HEK293 (cell line): ENCODE measurements around the gene KCNS1.

ENCODE experiments used
- CTCF ChIA-PET: fragments of 350-600 bp; formaldehyde crosslinking; extraction: SDS; loops from one replicate; lab custom pipeline; 2021; ENCODE audit warnings: antibody characterized with exemption; lab: Yijun Ruan, JAX
- POLR2A ChIA-PET: fragments of 300-600 bp; formaldehyde crosslinking; extraction: SDS; loops from one replicate; lab custom pipeline; 2020; ENCODE audit warnings: antibody characterized with exemption, inconsistent platforms; lab: Yijun Ruan, JAX
- H3K27ac ChIP-seq: fragments of 200-500 bp; sonication (Bioruptor generic); 2 replicates; pipeline ENCODE4 v1.5.1; 2014; ENCODE audit warnings: low read depth, low read length, control low read depth, inconsistent platforms; ENCODE audit errors: extremely low read depth
- H3K36me3 ChIP-seq, 2 experiments: fragments of 200-500 bp in 1 of 2; sonication (Bioruptor generic) in 1 of 2; 1 replicate in 1 of 2; 2 replicates in 1 of 2; pipeline ENCODE4 v1.5.1; 2014 to 2017; ENCODE audit warnings: inconsistent platforms in 2 of 2, low read length in 2 of 2; ENCODE audit not compliant: control insufficient read depth in 2 of 2, insufficient read depth in 1 of 2
- H3K4me1 ChIP-seq: fragments of 200-500 bp; sonication (Bioruptor generic); 2 replicates; pipeline ENCODE4 v1.5.1; 2014; ENCODE audit warnings: mild to moderate bottlenecking, low read length, inconsistent platforms; ENCODE audit not compliant: control insufficient read depth, insufficient read depth
- H3K4me3 ChIP-seq: 2 replicates; pipeline ENCODE4 v1.5.1; 2011; ENCODE audit warnings: low read depth, mild to moderate bottlenecking, control low read depth, low read length, moderate library complexity
- H3K9me3 ChIP-seq: fragments of 200-500 bp; sonication (Bioruptor generic); 2 replicates; pipeline ENCODE4 v1.5.1; 2014; ENCODE audit warnings: low read depth, low read length, inconsistent platforms; ENCODE audit not compliant: control insufficient read depth, insufficient read depth
- GLI2 ChIP-seq: fragments of 450-650 bp; formaldehyde crosslinking; IDR thresholded peaks from 2 replicates; pipeline ENCODE4; 2017; ENCODE audit warnings: missing biosample characterization, missing genetic modification characterization, low read depth, borderline replicate concordance
- MYNN ChIP-seq: fragments of 450-650 bp; formaldehyde crosslinking; IDR thresholded peaks from 2 replicates; pipeline ENCODE4 v1.5.1; 2016; ENCODE audit warnings: missing biosample characterization, missing genetic modification characterization, borderline replicate concordance
- ZBTB17 ChIP-seq: fragments of 450-650 bp; formaldehyde crosslinking; IDR thresholded peaks from 2 replicates; pipeline ENCODE4 v1.5.1; 2016; ENCODE audit warnings: missing biosample characterization, missing genetic modification characterization
- ZFP69B ChIP-seq: fragments of 450-650 bp; formaldehyde crosslinking; IDR thresholded peaks from 2 replicates; pipeline ENCODE4 v1.5.1; 2016; ENCODE audit warnings: missing biosample characterization, missing genetic modification characterization
- ZNF132 ChIP-seq: fragments of 450-650 bp; formaldehyde crosslinking; IDR thresholded peaks from 2 replicates; pipeline ENCODE4 v1.5.1; 2017; ENCODE audit warnings: missing biosample characterization, missing genetic modification characterization, borderline replicate concordance
- ZNF174 ChIP-seq: fragments of 450-650 bp; formaldehyde crosslinking; IDR thresholded peaks from 2 replicates; pipeline ENCODE4 v1.5.0; 2017; ENCODE audit warnings: missing biosample characterization, mild to moderate bottlenecking, missing genetic modification characterization
- ZNF211 ChIP-seq: fragments of 450-650 bp; formaldehyde crosslinking; IDR thresholded peaks from 2 replicates; pipeline ENCODE4 v1.5.1; 2016; ENCODE audit warnings: low read depth, missing biosample characterization, missing genetic modification characterization
- ZNF248 ChIP-seq: fragments of 450-650 bp; formaldehyde crosslinking; IDR thresholded peaks from 2 replicates; pipeline ENCODE4 v1.5.1; 2017; ENCODE audit warnings: missing biosample characterization, missing genetic modification characterization
- ZNF302 ChIP-seq: fragments of 450-650 bp; formaldehyde crosslinking; IDR thresholded peaks from 2 replicates; pipeline ENCODE4 v1.5.1; 2016; ENCODE audit warnings: missing biosample characterization, missing genetic modification characterization, low read depth
- ZNF423 ChIP-seq: fragments of 450-650 bp; formaldehyde crosslinking; IDR thresholded peaks from 2 replicates; pipeline ENCODE4 v1.5.1; 2016; ENCODE audit warnings: missing biosample characterization, missing genetic modification characterization
- ZNF544 ChIP-seq: fragments of 450-650 bp; formaldehyde crosslinking; IDR thresholded peaks from 2 replicates; pipeline ENCODE4 v1.5.0; 2017; ENCODE audit warnings: missing biosample characterization, missing genetic modification characterization
- ZNF555 ChIP-seq: fragments of 450-650 bp; formaldehyde crosslinking; conservative IDR thresholded peaks from 2 replicates; pipeline ENCODE4 v1.5.1; 2017; ENCODE audit warnings: missing biosample characterization, mild to moderate bottlenecking, missing genetic modification characterization, inconsistent platforms
- ZNF585B ChIP-seq: fragments of 450-650 bp; formaldehyde crosslinking; IDR thresholded peaks from 2 replicates; pipeline ENCODE4 v1.5.1; 2016; ENCODE audit warnings: missing biosample characterization, missing genetic modification characterization
- ZNF624 ChIP-seq: fragments of 450-650 bp; formaldehyde crosslinking; IDR thresholded peaks from 2 replicates; pipeline ENCODE4 v1.5.1; 2017; ENCODE audit warnings: missing biosample characterization, missing genetic modification characterization
- ZNF843 ChIP-seq: fragments of 450-650 bp; formaldehyde crosslinking; IDR thresholded peaks from 2 replicates; pipeline ENCODE4 v1.5.1; 2016; ENCODE audit warnings: missing biosample characterization, missing genetic modification characterization
- TF ChIP-seq, protein P1 (sequence below): fragments of 450-650 bp; formaldehyde crosslinking; IDR thresholded peaks from 2 replicates; pipeline ENCODE4 v1.5.1; 2016; ENCODE audit warnings: missing biosample characterization, missing genetic modification characterization
- TF ChIP-seq, protein P2 (sequence below): fragments of 450-650 bp; formaldehyde crosslinking; IDR thresholded peaks from 2 replicates; pipeline ENCODE4 v1.5.1; 2016; ENCODE audit warnings: missing biosample characterization, missing genetic modification characterization, low read depth
- TF ChIP-seq, protein P3 (sequence below): fragments of 450-650 bp; formaldehyde crosslinking; IDR thresholded peaks from 2 replicates; pipeline ENCODE4 v1.5.1; 2016; ENCODE audit warnings: missing biosample characterization, missing genetic modification characterization
- TF ChIP-seq, protein P4 (sequence below): fragments of 450-650 bp; formaldehyde crosslinking; IDR thresholded peaks from 2 replicates; pipeline ENCODE4 v1.5.1; 2016; ENCODE audit warnings: missing biosample characterization, missing genetic modification characterization

Gene KCNS1

DNA sequence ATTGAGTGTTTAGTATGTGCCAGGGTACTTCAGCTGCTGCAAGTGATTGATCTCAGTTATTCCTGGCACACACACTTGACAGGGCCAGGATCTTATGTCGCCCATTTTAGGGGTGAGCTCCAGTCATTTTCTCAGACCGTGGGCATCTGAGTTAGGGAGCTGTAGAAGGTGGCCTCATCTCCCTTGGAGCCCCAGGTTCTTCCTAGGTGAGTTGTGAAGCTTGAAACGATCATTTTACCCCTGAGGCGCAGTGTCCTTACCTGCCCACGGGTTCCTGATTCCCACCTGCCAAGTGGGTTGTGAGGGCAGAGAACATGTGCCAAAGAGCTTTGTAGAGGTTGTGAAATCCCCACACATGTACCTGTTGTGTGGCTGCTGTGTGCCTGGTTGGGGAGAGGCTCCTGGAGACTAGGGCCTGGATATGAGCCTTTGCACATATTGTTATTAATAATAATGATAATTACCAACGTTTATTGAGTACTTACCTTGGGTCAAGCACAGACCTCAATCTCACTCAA, 465 bp upstream of the KCNS1 start:
- ChIA-PET POLR2A (no interaction called here), CTCF (interaction anchor here (0.6 to 1.9 kb wide), 2 partner anchors 19 to 89 kb away, joined by 8 to 9 read pairs; no protein-coding TSS in a partner anchor)
- Histone ChIP-seq H3K4me3 (no peak overlapping the region), H3K9me3 (no peaks in the 10 kb centered on the region), H3K27ac (no peak overlapping the region), H3K4me1 (no peaks in the 10 kb centered on the region), H3K36me3 (no peaks in the 10 kb centered on the region)
- TF ChIP-seq ZNF248, result no peak
- no peak for TF ChIP-seq GLI2 (tag by site-specific recombination)
- no peak for TF ChIP-seq ZNF843 (tag by site-specific recombination)
- TF ChIP-seq, protein P1, sequence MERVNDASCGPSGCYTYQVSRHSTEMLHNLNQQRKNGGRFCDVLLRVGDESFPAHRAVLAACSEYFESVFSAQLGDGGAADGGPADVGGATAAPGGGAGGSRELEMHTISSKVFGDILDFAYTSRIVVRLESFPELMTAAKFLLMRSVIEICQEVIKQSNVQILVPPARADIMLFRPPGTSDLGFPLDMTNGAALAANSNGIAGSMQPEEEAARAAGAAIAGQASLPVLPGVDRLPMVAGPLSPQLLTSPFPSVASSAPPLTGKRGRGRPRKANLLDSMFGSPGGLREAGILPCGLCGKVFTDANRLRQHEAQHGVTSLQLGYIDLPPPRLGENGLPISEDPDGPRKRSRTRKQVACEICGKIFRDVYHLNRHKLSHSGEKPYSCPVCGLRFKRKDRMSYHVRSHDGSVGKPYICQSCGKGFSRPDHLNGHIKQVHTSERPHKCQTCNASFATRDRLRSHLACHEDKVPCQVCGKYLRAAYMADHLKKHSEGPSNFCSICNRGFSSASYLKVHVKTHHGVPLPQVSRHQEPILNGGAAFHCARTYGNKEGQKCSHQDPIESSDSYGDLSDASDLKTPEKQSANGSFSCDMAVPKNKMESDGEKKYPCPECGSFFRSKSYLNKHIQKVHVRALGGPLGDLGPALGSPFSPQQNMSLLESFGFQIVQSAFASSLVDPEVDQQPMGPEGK (tag by site-specific recombination), result no peak
- TF ChIP-seq ZNF174 (tag by site-specific recombination), result no peak
- TF ChIP-seq, protein P2, sequence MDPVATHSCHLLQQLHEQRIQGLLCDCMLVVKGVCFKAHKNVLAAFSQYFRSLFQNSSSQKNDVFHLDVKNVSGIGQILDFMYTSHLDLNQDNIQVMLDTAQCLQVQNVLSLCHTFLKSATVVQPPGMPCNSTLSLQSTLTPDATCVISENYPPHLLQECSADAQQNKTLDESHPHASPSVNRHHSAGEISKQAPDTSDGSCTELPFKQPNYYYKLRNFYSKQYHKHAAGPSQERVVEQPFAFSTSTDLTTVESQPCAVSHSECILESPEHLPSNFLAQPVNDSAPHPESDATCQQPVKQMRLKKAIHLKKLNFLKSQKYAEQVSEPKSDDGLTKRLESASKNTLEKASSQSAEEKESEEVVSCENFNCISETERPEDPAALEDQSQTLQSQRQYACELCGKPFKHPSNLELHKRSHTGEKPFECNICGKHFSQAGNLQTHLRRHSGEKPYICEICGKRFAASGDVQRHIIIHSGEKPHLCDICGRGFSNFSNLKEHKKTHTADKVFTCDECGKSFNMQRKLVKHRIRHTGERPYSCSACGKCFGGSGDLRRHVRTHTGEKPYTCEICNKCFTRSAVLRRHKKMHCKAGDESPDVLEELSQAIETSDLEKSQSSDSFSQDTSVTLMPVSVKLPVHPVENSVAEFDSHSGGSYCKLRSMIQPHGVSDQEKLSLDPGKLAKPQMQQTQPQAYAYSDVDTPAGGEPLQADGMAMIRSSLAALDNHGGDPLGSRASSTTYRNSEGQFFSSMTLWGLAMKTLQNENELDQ (tag by site-specific recombination), result no peak
- no peak for TF ChIP-seq ZNF555 (tag by site-specific recombination)
- TF ChIP-seq ZNF132 (tag by site-specific recombination), result no peak
- TF ChIP-seq ZNF585B, result no peak
- TF ChIP-seq ZNF302, result no peak
- TF ChIP-seq, protein P3, sequence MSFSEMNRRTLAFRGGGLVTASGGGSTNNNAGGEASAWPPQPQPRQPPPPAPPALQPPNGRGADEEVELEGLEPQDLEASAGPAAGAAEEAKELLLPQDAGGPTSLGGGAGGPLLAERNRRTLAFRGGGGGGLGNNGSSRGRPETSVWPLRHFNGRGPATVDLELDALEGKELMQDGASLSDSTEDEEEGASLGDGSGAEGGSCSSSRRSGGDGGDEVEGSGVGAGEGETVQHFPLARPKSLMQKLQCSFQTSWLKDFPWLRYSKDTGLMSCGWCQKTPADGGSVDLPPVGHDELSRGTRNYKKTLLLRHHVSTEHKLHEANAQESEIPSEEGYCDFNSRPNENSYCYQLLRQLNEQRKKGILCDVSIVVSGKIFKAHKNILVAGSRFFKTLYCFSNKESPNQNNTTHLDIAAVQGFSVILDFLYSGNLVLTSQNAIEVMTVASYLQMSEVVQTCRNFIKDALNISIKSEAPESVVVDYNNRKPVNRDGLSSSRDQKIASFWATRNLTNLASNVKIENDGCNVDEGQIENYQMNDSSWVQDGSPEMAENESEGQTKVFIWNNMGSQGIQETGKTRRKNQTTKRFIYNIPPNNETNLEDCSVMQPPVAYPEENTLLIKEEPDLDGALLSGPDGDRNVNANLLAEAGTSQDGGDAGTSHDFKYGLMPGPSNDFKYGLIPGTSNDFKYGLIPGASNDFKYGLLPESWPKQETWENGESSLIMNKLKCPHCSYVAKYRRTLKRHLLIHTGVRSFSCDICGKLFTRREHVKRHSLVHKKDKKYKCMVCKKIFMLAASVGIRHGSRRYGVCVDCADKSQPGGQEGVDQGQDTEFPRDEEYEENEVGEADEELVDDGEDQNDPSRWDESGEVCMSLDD (tag by site-specific recombination), result no peak
- TF ChIP-seq ZNF624 (tag by site-specific recombination), result no peak
- TF ChIP-seq MYNN (tag by site-specific recombination), result no peak
- no peak for TF ChIP-seq ZFP69B (tag by site-specific recombination)
- TF ChIP-seq ZNF544 (tag by site-specific recombination), result no peak
- TF ChIP-seq, protein P4, sequence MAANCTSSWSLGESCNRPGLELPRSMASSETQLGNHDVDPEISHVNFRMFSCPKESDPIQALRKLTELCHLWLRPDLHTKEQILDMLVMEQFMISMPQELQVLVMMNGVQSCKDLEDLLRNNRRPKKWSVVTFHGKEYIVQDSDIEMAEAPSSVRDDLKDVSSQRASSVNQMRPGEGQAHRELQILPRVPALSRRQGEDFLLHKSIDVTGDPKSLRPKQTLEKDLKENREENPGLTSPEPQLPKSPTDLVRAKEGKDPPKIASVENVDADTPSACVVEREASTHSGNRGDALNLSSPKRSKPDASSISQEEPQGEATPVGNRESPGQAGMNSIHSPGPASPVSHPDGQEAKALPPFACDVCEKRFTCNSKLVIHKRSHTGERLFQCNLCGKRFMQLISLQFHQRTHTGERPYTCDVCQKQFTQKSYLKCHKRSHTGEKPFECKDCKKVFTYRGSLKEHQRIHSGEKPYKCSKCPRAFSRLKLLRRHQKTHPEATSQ, result no peak

DNA sequence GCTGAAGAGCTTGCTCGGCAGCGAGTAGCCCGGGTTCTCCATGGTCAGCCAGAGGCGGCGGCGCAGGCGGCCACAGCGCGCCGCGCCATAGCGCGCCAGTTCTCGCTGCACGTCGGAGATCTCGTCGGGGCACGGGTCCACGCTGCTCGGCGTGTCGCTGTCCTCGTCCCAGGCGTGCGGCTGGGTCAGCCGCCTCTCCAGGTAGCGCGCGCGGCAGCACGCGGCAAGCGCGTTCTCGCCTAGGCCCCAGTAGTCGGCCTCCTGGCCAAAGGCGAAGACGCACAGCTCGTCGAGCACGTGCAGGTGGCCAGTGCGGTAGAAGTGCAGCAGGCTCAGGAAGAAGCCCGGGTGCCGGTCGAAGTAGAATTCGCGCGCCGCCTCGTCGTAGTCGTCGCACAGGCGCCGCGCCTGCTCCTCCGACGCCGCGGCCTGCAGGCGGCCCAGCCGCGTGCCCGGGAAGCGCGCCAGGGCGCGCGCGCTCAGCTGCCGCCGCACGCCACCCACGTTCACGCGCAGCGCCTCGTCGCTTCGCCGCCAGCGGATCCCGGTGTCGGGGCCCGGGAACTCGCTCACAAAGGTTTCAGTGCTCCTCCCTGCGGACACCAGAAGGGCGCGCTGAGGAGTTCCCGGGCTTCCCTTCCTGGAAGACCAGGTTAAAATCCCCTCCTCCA, 2.7 kb downstream of the KCNS1 start:
- Histone ChIP-seq H3K9me3 (no peaks in the 10 kb centered on the region), H3K27ac (no peak overlapping the region), H3K4me1 (no peaks in the 10 kb centered on the region), H3K36me3 (no peaks in the 10 kb centered on the region), H3K4me3 (no peak overlapping the region)
- TF ChIP-seq ZBTB17 (no peak), ZNF211 (tag by site-specific recombination) (no peak), ZNF248 (no peak), ZNF423 (tag by site-specific recombination) (no peak)
- CTCF ChIA-PET, result interaction anchor here (1.7 to 5.2 kb wide), 4 partner anchors 13 to 196 kb away, joined by 6 to 90 read pairs (median 27); no protein-coding TSS in a partner anchor
- POLR2A ChIA-PET, result no interaction called here
